K562 (cell line): ENCODE results near the gene ZNF672. TPM values are rescaled to one million over a fixed set of nuclear protein-coding genes. Genes with fewer than 3 reads are reported as not detected.

Source experiments
- BDP1 ChIP-seq: IDR thresholded peaks from 3 replicates; pipeline ENCODE4 v1.6.1; 2011; ENCODE audit not compliant: insufficient read length, insufficient read depth
- CEBPB ChIP-seq: fragments of 450-650 bp; IDR thresholded peaks from 2 replicates; pipeline ENCODE4 v1.6.1; 2016; ENCODE audit warnings: missing genetic modification characterization, missing compliant biosample characterization
- JUNB ChIP-seq: fragments of 450-650 bp; formaldehyde crosslinking; conservative IDR thresholded peaks from 2 replicates; pipeline ENCODE4 v1.4.0; 2020; ENCODE audit warnings: mild to moderate bottlenecking
- KLF10 ChIP-seq: fragments of 250-450 bp; sonication (Bioruptor Pico); IDR thresholded peaks from 2 replicates; pipeline ENCODE4 v1.6.1; 2021; ENCODE audit warnings: matching md5 sums
- MTA2 ChIP-seq: fragments of 450-650 bp; IDR thresholded peaks from 2 replicates; pipeline ENCODE4 v1.6.1; 2016; ENCODE audit warnings: low read depth
- MYBL2 ChIP-seq, 2 experiments: fragments of 450-650 bp in 1 of 2; sonication (generic) in 1 of 2; formaldehyde crosslinking in 1 of 2; IDR thresholded peaks; 2 replicates each; pipeline versions ENCODE4 v1.6.1 to v1.8.1; 2017 to 2022; ENCODE audit warnings: borderline replicate concordance in 1 of 2, inconsistent platforms in 1 of 2, low read depth in 1 of 2, mild to moderate bottlenecking in 1 of 2, missing genetic modification reagents in 1 of 2, moderate library complexity in 1 of 2
- OTX1 ChIP-seq: fragments of 450-650 bp; formaldehyde crosslinking; IDR thresholded peaks from 2 replicates; pipeline ENCODE4 v1.4.0; 2022; ENCODE audit warnings: mild to moderate bottlenecking
- PRPF4 ChIP-seq: fragments of 200-400 bp; formaldehyde crosslinking; IDR thresholded peaks from one replicate; pipeline ENCODE4 v1.6.1; 2017; ENCODE audit warnings: low read length, low read depth, mild to moderate bottlenecking; ENCODE audit not compliant: insufficient read depth, poor library complexity, severe bottlenecking
- TGIF2 ChIP-seq: sonication (generic); formaldehyde crosslinking; IDR thresholded peaks from 2 replicates; pipeline ENCODE4 v1.8.1; 2022; ENCODE audit warnings: mild to moderate bottlenecking, missing genetic modification reagents, moderate library complexity
- ZNF717 ChIP-seq: fragments of 250-450 bp; sonication (Bioruptor Pico); IDR thresholded peaks from 2 replicates; pipeline ENCODE4 v1.5.0; 2021
- polyA plus RNA-seq, 8 experiments: library from polyadenylated mRNA; depleted of rRNA in 4 of 8; stranded (reverse) in 5 of 8; unstranded in 3 of 8; fragments of >200 nt; fragmentation: Nextera tagmentation in 2 of 8; fragmentation: Illumina TruSeq in 1 of 8; extraction: Ambion mirVana in 2 of 8; extraction: Trizol in 1 of 8; gene quantifications; 2 replicates each; pipeline versions ENCODE4 v1.2.1 to v1.2.3, GENCODE V29; 2011 to 2014; ENCODE audit warnings: inconsistent platforms in 1 of 8, missing spikeins in 1 of 8
- total RNA-seq, 7 experiments: library from RNA; depleted of rRNA in 6 of 7; stranded (reverse); fragments of >200 nt in 6 of 7; fragmentation: Illumina TruSeq in 2 of 7; extraction: Trizol in 2 of 7; gene quantifications; 2 replicates each; pipeline versions ENCODE4 v1.2.1 to v1.2.3, GENCODE V29; 2011 to 2021; ENCODE audit warnings: low replicate concordance in 1 of 7
- TF ChIP-seq, protein P1 (sequence below): fragments of 250-450 bp; sonication (Bioruptor Pico); IDR thresholded peaks from 2 replicates; pipeline ENCODE4 v1.4.0; 2020
- TF ChIP-seq, protein P2 (sequence below): fragments of 250-450 bp; sonication (Bioruptor Pico); IDR thresholded peaks from 2 replicates; pipeline ENCODE4 v1.5.0; 2021; ENCODE audit warnings: mild to moderate bottlenecking, moderate library complexity
- TF ChIP-seq, protein P3 (sequence below): IDR thresholded peaks from 2 replicates; pipeline ENCODE4 v1.6.1; 2011; ENCODE audit not compliant: insufficient read length; ENCODE audit errors: extremely low read depth
- TF ChIP-seq, protein P4 (sequence below): fragments of 450-650 bp; formaldehyde crosslinking; IDR thresholded peaks from 2 replicates; pipeline ENCODE4 v1.4.0; 2020; ENCODE audit warnings: mild to moderate bottlenecking, moderate library complexity

ZNF672 gene
- total and polyA plus RNA-seq, 9 of the 15 experiments (the other 6 are each of a cell fraction or from before 2014, with no cell fraction given) = 1.9 to 57.9 (median 24.1) TPM

DNA sequence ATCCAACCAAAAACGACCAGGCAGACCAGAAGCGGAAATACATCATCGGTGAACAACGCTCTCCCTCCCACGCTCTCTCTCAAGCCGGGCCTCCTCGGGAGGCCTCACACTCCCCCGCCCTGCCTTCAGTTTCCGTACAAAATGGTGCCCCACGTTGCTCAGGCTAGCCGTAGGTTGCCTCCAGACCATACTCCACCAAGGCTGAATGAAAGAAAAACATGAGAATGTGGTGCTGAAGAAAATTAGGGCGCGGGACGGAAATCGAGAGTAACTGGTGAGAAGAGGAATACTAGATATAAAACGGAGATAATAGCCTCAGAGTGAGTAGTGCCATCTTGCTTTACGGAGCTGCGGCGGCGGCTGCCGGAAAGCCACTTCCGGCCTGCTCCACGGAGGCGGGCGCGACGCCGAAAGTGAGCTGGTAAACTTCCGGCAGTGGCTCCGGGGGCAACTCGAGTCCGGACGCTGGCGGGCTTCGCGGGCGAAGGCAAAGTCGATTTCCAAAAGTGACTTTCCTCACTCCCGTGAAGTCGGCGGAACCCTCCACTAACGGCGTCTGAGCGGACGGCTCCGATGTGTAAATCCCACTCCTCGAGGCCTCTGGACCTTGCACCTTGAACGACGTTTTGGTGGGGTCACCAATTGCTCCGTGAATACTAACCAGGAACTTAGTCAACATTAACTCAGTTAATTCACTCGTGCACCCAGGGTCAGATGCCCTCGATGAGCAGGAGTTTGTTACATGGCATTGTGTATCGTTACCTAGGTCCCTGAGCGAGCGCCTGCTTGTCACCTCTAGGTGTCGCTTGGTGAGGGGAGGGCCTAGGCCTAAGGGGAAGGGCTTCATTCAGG, 11.9 kb upstream of the ZNF672 start, which contains the start of gene SH3BP5L (continued):
- TF ChIP-seq, protein P1, sequence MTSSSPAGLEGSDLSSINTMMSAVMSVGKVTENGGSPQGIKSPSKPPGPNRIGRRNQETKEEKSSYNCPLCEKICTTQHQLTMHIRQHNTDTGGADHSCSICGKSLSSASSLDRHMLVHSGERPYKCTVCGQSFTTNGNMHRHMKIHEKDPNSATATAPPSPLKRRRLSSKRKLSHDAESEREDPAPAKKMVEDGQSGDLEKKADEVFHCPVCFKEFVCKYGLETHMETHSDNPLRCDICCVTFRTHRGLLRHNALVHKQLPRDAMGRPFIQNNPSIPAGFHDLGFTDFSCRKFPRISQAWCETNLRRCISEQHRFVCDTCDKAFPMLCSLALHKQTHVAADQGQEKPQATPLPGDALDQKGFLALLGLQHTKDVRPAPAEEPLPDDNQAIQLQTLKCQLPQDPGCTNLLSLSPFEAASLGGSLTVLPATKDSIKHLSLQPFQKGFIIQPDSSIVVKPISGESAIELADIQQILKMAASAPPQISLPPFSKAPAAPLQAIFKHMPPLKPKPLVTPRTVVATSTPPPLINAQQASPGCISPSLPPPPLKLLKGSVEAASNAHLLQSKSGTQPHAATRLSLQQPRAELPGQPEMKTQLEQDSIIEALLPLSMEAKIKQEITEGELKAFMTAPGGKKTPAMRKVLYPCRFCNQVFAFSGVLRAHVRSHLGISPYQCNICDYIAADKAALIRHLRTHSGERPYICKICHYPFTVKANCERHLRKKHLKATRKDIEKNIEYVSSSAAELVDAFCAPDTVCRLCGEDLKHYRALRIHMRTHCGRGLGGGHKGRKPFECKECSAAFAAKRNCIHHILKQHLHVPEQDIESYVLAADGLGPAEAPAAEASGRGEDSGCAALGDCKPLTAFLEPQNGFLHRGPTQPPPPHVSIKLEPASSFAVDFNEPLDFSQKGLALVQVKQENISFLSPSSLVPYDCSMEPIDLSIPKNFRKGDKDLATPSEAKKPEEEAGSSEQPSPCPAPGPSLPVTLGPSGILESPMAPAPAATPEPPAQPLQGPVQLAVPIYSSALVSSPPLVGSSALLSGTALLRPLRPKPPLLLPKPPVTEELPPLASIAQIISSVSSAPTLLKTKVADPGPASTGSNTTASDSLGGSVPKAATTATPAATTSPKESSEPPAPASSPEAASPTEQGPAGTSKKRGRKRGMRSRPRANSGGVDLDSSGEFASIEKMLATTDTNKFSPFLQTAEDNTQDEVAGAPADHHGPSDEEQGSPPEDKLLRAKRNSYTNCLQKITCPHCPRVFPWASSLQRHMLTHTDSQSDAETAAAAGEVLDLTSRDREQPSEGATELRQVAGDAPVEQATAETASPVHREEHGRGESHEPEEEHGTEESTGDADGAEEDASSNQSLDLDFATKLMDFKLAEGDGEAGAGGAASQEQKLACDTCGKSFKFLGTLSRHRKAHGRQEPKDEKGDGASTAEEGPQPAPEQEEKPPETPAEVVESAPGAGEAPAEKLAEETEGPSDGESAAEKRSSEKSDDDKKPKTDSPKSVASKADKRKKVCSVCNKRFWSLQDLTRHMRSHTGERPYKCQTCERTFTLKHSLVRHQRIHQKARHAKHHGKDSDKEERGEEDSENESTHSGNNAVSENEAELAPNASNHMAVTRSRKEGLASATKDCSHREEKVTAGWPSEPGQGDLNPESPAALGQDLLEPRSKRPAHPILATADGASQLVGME (CRISPR knock-in tag) = no peak
- TF ChIP-seq ZNF717 (CRISPR knock-in tag) = no peak
- TF ChIP-seq, protein P2, sequence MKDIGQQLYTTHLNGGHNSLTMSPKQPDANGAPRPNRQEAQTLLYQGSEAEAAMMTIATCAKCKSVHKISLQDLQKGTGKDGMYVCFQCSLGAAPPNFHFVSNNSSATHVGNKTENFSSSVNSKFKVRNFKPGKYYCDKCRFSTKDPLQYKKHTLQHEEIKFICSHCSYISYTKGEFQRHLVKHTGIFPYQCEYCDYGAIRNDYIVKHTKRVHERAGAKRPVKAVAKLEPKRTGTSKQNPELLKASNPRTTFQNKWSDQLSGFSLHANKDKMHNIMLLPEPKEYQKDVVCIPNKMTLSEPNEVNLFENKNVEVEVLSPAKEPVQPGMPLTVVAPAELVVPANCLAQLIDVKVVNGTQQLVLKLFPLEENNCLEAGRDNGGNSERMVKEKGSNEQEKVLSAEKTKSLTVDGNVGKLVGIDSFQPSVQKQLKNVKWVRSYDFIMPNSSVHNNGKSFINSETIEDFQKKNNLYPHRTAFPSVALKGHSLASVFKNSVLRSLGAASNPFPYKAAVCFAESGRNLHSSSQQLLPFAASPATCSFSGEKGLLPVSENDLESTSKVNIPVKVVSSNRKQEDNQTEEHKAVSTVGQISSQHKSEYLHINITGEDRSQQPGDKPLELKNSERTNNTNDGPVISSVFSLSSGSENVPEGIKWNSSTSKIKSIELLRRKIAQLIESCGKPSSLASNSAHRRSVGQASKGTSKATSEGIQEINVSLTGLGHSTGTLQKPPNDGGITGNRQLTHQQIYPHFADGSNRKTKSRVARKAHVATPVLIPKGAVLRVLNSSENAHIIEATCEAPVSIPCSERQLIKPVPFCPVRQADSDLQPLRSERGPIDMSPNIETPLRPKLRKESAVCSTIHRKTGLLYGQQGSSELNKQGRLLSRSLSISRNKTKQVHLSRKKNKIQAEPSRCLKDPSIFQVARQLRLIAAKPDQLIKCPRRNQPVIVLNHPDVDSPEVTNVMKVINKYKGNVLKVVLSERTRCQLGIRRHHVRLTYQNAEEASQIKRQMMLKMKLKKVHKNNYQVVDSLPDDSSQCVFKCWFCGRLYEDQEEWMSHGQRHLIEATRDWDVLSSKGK (CRISPR knock-in tag) = no peak
- no peak for TF ChIP-seq PRPF4
- no peak for TF ChIP-seq TGIF2 (CRISPR knock-in tag)
- no peak for TF ChIP-seq MTA2
- TF ChIP-seq CEBPB (tag) = no peak
- no peak for TF ChIP-seq KLF10 (CRISPR knock-in tag)
- TF ChIP-seq JUNB (CRISPR knock-in tag) = no peak
- TF ChIP-seq MYBL2 (IDR thresholded peaks at IDR 0.05; ENCODE audit: low read depth) = peak; percentile 4; the same call in 1 of the 2 replicates
- TF ChIP-seq MYBL2 (CRISPR knock-in tag; IDR thresholded peaks at IDR 0.05; ENCODE audit: borderline replicate concordance) = no peak
- TF ChIP-seq BDP1 = no peak
- TF ChIP-seq, protein P3, sequence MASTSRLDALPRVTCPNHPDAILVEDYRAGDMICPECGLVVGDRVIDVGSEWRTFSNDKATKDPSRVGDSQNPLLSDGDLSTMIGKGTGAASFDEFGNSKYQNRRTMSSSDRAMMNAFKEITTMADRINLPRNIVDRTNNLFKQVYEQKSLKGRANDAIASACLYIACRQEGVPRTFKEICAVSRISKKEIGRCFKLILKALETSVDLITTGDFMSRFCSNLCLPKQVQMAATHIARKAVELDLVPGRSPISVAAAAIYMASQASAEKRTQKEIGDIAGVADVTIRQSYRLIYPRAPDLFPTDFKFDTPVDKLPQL = no peak
- TF ChIP-seq, protein P4, sequence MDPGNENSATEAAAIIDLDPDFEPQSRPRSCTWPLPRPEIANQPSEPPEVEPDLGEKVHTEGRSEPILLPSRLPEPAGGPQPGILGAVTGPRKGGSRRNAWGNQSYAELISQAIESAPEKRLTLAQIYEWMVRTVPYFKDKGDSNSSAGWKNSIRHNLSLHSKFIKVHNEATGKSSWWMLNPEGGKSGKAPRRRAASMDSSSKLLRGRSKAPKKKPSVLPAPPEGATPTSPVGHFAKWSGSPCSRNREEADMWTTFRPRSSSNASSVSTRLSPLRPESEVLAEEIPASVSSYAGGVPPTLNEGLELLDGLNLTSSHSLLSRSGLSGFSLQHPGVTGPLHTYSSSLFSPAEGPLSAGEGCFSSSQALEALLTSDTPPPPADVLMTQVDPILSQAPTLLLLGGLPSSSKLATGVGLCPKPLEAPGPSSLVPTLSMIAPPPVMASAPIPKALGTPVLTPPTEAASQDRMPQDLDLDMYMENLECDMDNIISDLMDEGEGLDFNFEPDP (CRISPR knock-in tag) = 0 out of 2 replicates have a peak, but pooled peaks have one; percentile 17
- TF ChIP-seq OTX1 (CRISPR knock-in tag) = no peak; the same call in 1 of the 2 replicates
